SHP77 (cell line): ENCODE data around the gene B3GLCT.
"Not testable (repeated sequence)": the region's sequence is repeated elsewhere in the genome, so short reads cannot be mapped to it uniquely, and the experiment has no call there.

Experiments
- DNase-seq, 2 experiments: peaks; one replicate each; lab custom pipeline; 2025; lab: John Stamatoyannopoulos, UW

B3GLCT gene

GRCh38 chr13:31278869-31279268, 79.1 kb downstream of the B3GLCT start:
- no peak for DNase-seq

GRCh38 chr13:31282741-31283455, 83.1 kb downstream of the B3GLCT start:
- DNase-seq: no peak

- DNase-seq: no peak
Measured at GRCh38 chr13:31286930-31287329, 87.2 kb downstream of the B3GLCT start.

GRCh38 chr13:31301119-31301518, 101.3 kb downstream of the B3GLCT start:
- DNase-seq: no peak

GRCh38 chr13:31310356-31310755, 110.6 kb downstream of the B3GLCT start:
- peak; percentile 34 to 35 for DNase-seq

- DNase-seq: peak; percentile 93 to 97
Measured at GRCh38 chr13:31310786-31311185, 111.0 kb downstream of the B3GLCT start.

GRCh38 chr13:31311921-31312320, 112.1 kb downstream of the B3GLCT start:
- no peak for DNase-seq

GRCh38 chr13:31314961-31315360, 115.2 kb downstream of the B3GLCT start:
- no peak for DNase-seq

GRCh38 chr13:31320946-31321345, 121.2 kb downstream of the B3GLCT start:
- DNase-seq: no peak

GRCh38 chr13:31321457-31321856, 121.7 kb downstream of the B3GLCT start:
- DNase-seq: no peak

- DNase-seq: peak in 1 of 2 experiments; percentile 13
Measured at GRCh38 chr13:31322026-31322425, 122.3 kb downstream of the B3GLCT start.

- DNase-seq: no peak
Measured at GRCh38 chr13:31322702-31323405, 123.1 kb downstream of the B3GLCT start.

- no peak for DNase-seq
Measured at GRCh38 chr13:31327182-31327860, 127.5 kb downstream of the B3GLCT start.

GRCh38 chr13:31328549-31329235, 128.9 kb downstream of the B3GLCT start:
- DNase-seq: no peak

GRCh38 chr13:31330236-31330635, 130.5 kb downstream of the B3GLCT start:
- no peak for DNase-seq

- no peak for DNase-seq
Measured at GRCh38 chr13:31331068-31331467, 131.3 kb downstream of the B3GLCT start.

- no peak for DNase-seq
Measured at GRCh38 chr13:31334547-31334946, 134.8 kb downstream of the B3GLCT start.

GRCh38 chr13:31334994-31335557, 135.3 kb downstream of the B3GLCT start:
- peak in 1 of 2 experiments; percentile 2 for DNase-seq

- DNase-seq: not testable (repeated sequence)
Measured at GRCh38 chr13:31339616-31340015, 139.8 kb downstream of the B3GLCT start.

- DNase-seq: peak in 1 of 2 experiments; percentile 6
Measured at GRCh38 chr13:31340848-31341247, 141.1 kb downstream of the B3GLCT start.

GRCh38 chr13:31346891-31347290, 147.1 kb downstream of the B3GLCT start:
- no peak for DNase-seq

GRCh38 chr13:31349156-31349555, 149.4 kb downstream of the B3GLCT start:
- no peak for DNase-seq
